HG03442 (cell line): ENCODE measurements around the gene UBA6.

Source experiments
- ATAC-seq: cut with Tn5 transposase; IDR thresholded peaks from one replicate; pipeline ENCODE4 v1.9.1; 2021; ENCODE audit warnings: mild to moderate bottlenecking, moderate library complexity; ENCODE audit not compliant: unreplicated experiment

The UBA6 gene

GRCh38 chr4:67581208-67581857 is 119.6 kb downstream of the UBA6 start:
- ATAC-seq = peak; percentile 50

GRCh38 chr4:67580577-67580976 is 120.4 kb downstream of the UBA6 start:
- ATAC-seq = peak; percentile 35

DNA sequence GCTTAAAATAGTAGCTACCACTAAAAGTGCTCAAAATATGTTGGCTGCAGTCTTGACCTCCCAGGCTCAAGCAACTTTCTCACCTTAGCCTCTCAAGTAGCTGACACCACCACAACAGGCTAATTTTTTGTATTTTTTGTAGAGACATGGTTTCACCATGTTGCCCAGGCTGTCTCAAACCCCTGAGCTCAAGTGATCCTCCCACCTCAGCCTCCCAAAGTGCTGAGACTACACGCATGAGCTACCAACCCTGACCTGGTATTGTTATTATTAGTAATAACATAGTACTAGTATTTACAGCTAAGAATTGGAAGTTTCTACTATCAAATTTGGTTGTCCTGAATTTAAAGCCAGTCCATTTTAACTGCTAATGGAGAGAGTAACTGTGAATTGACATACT is 124.4 kb downstream of the UBA6 start:
- no peak for ATAC-seq

- no peak for ATAC-seq
Observed at GRCh38 chr4:67576059-67576466, 124.9 kb downstream of the UBA6 start.

- ATAC-seq = peak; percentile 93
Observed at GRCh38 chr4:67575232-67576058, 125.5 kb downstream of the UBA6 start.

DNA sequence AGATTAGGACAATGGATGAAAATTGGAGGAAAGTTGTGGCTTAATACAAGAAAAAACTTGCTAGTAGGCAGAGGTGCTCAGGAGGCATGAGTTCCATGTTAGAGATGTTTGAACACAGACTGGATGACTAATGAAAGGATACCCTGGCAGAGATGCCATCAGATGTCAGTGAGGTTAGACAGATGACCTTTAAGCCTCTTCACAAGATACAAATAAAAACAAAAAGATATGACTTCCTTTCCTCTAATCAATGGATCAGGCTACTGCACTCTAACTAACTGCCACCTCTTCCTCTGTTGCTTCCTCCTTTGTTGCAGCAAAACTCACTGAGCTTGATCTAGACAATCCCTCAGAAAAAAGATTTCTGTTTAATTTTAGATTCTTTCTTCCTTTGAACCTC is 127.8 kb downstream of the UBA6 start:
- ATAC-seq = no peak

DNA sequence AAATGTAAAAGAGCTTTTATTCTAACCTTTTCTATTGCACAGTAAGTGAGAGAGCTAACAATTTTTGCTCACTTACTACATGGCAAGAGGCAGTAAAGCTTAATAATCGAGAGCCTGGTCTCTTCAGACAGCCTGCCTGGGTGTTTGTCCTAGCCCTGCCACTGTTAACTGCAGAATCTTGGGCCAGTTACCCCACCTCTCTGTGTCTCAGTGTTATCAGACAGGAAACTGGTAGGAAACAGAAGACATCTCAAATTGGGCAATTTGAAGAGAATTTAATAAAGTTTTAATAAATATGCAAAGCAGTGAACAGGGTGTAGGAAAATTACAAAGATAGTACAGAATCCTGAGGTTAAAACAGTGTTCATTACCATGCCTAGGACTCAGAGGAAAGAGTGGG is 129.0 kb downstream of the UBA6 start:
- no peak for ATAC-seq

DNA sequence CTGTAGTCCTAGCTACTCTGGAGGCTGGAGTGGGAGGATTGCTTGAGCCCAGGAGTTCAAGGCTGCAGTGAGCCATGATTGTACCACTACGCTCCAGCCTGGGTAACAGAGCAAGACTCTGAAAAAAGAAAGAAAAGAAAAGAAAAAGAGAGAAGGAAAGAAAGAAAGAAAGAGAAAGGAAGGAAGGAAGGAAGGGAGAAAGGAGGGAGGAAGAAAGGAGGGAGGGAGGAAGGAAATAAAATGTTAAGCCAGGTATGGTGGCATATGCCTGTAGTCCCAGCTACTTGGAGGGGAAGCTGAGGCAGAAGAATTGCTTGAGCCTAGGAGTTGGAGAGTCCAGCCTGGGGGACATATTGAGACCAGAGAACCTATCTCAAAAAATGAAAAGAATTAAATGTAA is 130.4 kb downstream of the UBA6 start:
- ATAC-seq = no peak

GRCh38 chr4:67568820-67569219 is 132.1 kb downstream of the UBA6 start:
- ATAC-seq = no peak

DNA sequence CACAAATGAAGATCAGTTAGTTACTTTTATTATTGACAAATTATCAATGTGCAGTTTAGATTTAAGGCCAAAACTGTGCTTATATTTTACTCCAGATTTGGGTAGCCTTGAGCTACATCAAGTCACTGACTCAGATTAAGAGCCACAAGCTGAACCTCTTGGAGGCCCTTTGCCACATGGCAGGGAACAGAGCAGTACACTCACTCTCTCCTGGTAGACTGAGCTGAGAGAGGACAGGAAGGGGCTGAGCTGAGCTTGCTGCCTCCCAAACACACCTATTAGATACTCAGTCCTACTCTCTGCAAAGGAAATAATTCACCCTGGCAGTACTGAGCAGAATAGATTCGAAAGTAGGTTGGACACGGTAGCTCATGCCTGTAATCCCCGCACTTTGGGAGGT is 134.6 kb downstream of the UBA6 start:
- no peak for ATAC-seq

DNA sequence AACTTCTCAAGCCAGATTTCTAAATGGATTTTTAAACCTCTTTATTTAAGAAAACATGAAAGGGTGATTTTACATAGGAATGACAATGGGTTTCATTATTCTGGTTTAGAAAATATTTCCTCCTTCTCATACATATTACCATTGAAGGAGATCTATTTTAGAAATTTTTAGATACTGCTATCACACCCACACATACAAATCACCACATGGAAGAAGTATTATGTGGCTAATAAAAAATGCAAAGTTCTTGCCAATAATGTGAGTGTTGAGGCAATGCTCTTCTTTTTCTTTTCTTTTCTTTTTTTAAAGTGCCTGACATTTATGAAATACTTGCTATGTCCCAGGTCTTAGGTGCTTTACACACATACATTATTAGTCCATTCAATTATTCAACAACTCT is 135.7 kb downstream of the UBA6 start:
- no peak for ATAC-seq
